NCI-H1092 (cell line): ENCODE measurements around the gene BECN2.
A peak's percentile ranks its signal among the peaks of the same experiment; 100 is the strongest.
"Not testable (repeated sequence)": the region's sequence is repeated elsewhere in the genome, so short reads cannot be mapped to it uniquely, and the experiment has no call there.

ENCODE experiments used
- DNase-seq: peaks from one replicate; lab custom pipeline; 2025; lab: John Stamatoyannopoulos, UW

Gene BECN2

GRCh38 chr1:241979071-241979470 lies 21.5 kb downstream of the BECN2 start:
- DNase-seq, result no peak

GRCh38 chr1:241979926-241980325 lies 22.4 kb downstream of the BECN2 start:
- DNase-seq, result no peak

GRCh38 chr1:241985787-241986186 lies 28.2 kb downstream of the BECN2 start:
- DNase-seq, result peak; percentile 14

- DNase-seq, result not testable (repeated sequence)
These were observed 30.9 kb downstream of the BECN2 start for GRCh38 chr1:241988389-241988930.

GRCh38 chr1:241990040-241990439 lies 32.5 kb downstream of the BECN2 start:
- DNase-seq, result peak; percentile 13

DNA sequence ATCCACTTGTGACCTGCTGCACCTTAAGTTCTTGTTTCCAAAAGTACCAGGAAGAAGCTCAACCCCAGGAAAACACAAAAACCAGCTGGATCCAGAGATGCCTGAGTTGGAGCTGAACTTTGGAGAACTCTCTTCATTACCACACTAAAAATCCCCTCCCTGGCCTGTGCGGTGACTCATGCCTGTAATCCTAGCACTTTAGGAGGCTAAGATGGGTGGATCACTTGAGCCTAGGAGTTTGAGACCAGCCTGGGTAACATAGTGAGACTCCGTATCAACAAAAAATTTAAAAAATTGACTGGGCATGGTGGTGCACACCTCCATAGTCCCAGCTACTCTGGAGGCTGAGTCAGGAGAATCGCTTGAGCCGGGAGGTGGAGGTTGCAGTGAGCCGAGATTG lies 35.2 kb downstream of the BECN2 start:
- no peak for DNase-seq

- no peak for DNase-seq
These were observed 36.6 kb downstream of the BECN2 start for GRCh38 chr1:241994171-241994570.

DNA sequence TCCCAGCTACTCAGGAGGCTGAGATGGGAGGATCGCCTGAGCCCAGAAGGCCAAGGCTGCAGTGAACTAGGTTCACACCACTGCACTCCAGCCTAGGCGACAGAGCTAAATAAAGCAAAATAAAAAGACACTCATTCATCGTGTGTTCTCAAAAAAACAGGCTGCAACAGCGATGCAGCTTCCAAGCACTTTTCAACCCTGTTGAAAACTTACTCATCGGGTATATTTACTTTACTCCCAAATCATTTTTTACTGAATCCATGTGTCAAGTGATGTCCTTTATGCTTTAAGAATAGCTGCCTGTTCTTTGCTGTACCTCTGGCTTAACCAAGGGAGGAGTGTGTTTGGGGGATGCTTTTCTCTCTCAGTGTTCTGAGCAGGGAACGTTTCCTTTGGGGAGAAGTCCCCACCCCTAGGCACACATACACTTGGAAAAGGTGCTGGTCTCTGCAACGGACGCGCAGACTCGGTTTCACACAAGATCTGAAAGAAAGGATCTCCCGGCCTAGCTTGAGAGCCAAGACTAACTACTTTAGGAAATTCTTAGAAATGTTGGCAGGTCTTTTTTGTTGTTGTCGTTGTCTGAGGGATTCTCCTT lies 39.9 kb downstream of the BECN2 start:
- no peak for DNase-seq

DNA sequence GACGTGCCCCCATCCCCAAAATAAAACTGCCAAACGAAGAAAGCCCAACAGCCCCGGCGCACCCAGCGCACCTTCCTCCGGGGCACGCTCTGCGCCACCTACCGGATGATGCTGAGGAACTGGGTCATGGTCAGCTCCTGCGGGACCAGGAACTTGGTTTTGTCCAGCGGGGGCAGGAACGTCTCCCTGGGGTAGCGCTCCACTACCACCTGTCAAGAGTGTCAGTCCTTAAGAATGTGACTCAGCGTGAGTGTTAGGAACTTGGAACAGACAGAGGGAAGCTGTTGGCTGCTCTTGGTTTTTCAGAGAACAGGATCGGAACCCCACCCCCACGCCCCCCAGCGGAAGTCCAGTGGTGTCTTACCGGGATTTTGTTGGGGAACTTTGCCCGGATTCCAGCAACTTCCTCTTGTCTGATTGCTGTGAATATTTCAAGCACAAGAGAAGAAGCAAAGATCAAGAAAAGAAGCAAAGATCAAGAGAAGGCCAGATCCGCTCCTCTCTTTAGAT lies 40.9 kb downstream of the BECN2 start:
- no peak for DNase-seq

DNA sequence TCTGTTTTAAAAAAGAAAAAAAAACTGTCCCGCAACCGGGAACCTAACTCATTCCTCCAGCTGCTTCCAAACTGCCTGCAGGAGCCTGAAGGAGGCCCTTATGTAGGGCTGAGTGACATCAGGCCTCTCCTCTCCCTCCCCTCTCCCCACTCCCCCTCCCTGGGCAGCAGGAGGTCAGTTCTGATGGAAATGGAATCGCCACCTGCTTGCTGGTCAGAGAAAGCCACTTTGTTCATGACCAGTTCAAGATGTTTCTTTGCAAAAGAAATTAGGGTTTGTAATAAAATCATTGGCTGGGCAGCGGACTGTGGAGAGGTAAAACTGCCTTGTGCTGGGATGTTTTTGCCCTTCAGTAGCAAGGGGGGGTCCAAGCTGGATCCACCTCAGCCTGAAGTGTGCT lies 41.5 kb downstream of the BECN2 start, which contains the start of gene MAP1LC3C:
Gene MAP1LC3C (minus strand): TSS at position 73 of the 400 bp plus-strand sequence. CDS start 90 bp downstream, outside the sequence.
- DNase-seq, result no peak

GRCh38 chr1:242000434-242000833 lies 42.9 kb downstream of the BECN2 start:
- DNase-seq, result no peak

GRCh38 chr1:242002072-242002471 lies 44.5 kb downstream of the BECN2 start:
- DNase-seq, result no peak

- DNase-seq, result no peak
These were observed 44.9 kb downstream of the BECN2 start for GRCh38 chr1:242002510-242002909.

DNA sequence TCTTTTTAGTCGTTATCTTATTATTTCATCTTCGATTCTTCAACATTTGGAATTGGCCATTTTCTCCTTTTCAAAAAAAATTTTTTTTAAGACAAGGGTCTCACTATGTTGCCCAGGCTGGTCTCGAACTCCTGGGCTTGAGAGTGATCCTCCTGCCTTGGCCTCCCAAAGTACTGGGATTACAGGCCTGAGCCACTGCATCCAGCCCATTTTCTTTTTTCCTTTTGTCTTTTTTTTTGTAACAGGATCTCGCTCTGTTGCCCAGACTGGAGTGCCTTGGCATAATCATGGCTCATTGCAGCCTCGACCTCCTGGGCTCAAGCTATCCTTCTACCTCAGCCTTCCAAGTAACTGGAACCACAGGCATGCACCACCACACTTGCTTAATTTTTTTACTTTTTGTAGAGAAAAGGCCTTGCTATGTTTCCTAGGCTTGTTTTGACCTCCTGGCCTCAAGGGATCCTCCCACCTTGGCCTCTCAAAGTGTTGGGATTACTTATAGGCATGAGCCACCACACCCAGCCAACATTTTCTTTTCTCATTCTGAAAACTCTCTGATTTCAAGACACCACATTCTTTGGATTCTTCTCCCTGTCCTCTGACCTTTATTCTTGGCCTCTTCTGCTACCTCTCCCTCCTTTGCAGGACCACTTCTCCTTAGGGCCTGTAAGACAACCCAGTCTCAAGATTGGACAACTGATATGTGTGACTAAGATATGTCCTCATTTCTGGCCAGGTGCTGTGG lies 47.4 kb downstream of the BECN2 start:
- no peak for DNase-seq

- DNase-seq, result no peak
These were observed 48.4 kb downstream of the BECN2 start for GRCh38 chr1:242005866-242006535.

- no peak for DNase-seq
These were observed 49.4 kb downstream of the BECN2 start for GRCh38 chr1:242006976-242007375.
